ENCODE results near the gene TNS3.

TNS3 gene

GRCh38 chr7:47423196-47423595, 158.7 kb downstream of the TNS3 start:
- no peak overlapping the region for H3K4me3 ChIP-seq (replicated peaks; ENCODE audit: low read depth, low read length)
- DNase-seq (ENCODE audit: extremely low read depth, low read depth), result no peak
- no peak for TF ChIP-seq CTCF (IDR thresholded peaks at IDR 0.05; ENCODE audit: low read depth, low read length, missing control alignments)

GRCh38 chr7:47422611-47423010, 159.3 kb downstream of the TNS3 start:
- no peak for TF ChIP-seq CTCF (IDR thresholded peaks at IDR 0.05; ENCODE audit: low read depth, low read length, missing control alignments)
- no peak for DNase-seq (ENCODE audit: extremely low read depth, low read depth)
- no peak overlapping the region for H3K4me3 ChIP-seq (replicated peaks; ENCODE audit: low read depth, low read length)

- no peak overlapping the region for H3K4me3 ChIP-seq (replicated peaks; ENCODE audit: low read depth, low read length)
- TF ChIP-seq CTCF (IDR thresholded peaks at IDR 0.05; ENCODE audit: low read depth, low read length, missing control alignments), result no peak
Measured at GRCh38 chr7:47421456-47421855, 160.5 kb downstream of the TNS3 start.

GRCh38 chr7:47420122-47420780, 161.7 kb downstream of the TNS3 start:
- no peak overlapping the region for H3K4me3 ChIP-seq (replicated peaks; ENCODE audit: low read depth, low read length)
- DNase-seq (ENCODE audit: extremely low read depth, low read depth), result no peak
- no peak for TF ChIP-seq CTCF (IDR thresholded peaks at IDR 0.05; ENCODE audit: low read depth, low read length, missing control alignments)

More at GRCh38 chr7:47421456-47421855, 160.5 kb downstream of the TNS3 start:
- no peak for DNase-seq (ENCODE audit: extremely low read depth, low read depth)

- H3K4me3 ChIP-seq (replicated peaks; ENCODE audit: low read depth, low read length), result no peak overlapping the region
- TF ChIP-seq CTCF (IDR thresholded peaks at IDR 0.05; ENCODE audit: low read depth, low read length, missing control alignments), result no peak
- DNase-seq (ENCODE audit: extremely low read depth, low read depth), result no peak
Measured at GRCh38 chr7:47419471-47419870, 162.4 kb downstream of the TNS3 start.

- H3K4me3 ChIP-seq (replicated peaks; ENCODE audit: low read depth, low read length), result no peak overlapping the region
- TF ChIP-seq CTCF (IDR thresholded peaks at IDR 0.05; ENCODE audit: low read depth, low read length, missing control alignments), result no peak
- DNase-seq (ENCODE audit: extremely low read depth, low read depth), result peak; percentile 9
Measured at GRCh38 chr7:47418601-47419309, 163.2 kb downstream of the TNS3 start.

Data from HFF-Myc (cell line).